HG03378 (cell line): ENCODE data around the gene TULP4.
A peak's percentile ranks its signal among the peaks of the same experiment; 100 is the strongest.
"Not testable (repeated sequence)": the region's sequence is repeated elsewhere in the genome, so short reads cannot be mapped to it uniquely, and the experiment has no call there.

ENCODE experiments used
- ATAC-seq: cut with Tn5 transposase; IDR thresholded peaks from one replicate; pipeline ENCODE4 v1.9.1; 2021; ENCODE audit warnings: mild to moderate bottlenecking, moderate library complexity; ENCODE audit not compliant: unreplicated experiment

TULP4 gene

DNA sequence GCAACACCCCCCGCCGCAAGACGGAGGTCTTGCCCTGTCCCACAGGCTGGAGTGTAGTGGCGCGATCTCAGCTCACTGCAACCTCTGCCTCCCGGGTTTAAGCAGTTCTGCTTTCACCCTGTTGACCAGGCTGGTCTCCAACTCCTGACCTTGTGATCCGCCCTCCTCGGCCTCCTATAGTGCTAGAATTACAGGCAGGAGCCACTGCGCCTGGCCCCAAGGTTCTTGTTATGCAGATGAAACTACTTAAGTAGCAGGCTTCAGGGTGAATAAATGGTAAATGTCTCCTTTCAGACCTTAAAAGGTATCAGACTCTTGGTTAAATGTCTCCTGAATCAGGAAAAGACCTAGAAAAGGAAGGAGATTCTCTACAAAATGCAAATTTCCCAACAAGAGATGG is 152.2 kb downstream of the TULP4 start:
- ATAC-seq = no peak

DNA sequence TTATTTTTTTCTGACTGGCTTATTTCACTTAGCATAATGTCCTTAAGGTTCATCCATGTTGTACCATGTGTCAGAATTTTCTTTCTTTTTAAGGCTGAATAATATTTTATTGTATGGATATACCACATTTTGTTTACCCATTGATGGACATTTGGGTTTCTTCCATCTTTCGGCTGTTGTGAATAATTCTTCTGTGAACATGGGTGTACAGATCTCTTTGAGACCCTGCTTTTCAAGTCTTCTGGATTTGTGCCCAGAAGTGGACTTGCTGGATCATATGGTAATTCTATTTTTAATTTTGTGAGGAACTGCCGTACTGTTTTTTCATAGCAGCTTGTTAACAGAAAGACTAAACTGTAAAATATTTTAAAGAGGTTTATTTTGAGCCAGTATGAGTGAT is 153.0 kb downstream of the TULP4 start:
- ATAC-seq = no peak

DNA sequence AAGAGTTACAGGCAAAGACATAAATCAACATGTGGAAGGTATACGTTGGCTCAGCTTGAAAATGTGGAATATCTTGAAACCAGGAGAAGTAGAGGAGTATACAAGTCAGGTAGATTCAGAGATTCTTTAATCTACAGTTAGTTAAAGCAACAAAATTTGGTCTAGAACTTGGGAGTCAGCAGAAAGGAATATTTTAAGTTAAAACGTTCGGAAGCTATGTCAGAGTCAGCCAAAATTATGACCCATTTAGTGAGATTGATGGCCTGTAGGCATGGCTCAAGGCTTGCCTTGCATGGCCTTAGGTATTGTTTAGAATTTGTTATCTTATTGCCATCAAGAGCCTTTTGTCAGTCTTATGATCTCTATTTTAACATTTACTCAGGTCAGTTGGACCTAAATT is 153.5 kb downstream of the TULP4 start:
- ATAC-seq = no peak

DNA sequence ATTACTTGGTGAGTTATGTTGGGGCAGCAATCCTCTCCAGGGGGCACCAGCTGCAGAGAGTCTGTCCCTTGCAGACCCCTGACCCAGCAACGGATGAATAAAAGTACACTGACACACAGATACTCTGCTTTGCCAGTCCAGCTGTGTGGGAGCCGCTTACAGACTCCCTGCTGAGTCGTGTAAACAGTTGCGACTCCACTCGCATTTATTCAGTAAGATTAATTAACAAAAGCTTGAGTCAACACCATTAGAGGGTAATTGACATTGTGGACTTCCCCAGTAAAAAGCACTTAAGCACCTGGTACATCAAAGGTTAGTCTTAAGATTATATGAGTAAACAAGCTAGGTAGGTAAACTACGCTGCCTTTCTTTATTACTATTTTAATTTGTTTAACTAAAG is 155.7 kb downstream of the TULP4 start:
- no peak for ATAC-seq

DNA sequence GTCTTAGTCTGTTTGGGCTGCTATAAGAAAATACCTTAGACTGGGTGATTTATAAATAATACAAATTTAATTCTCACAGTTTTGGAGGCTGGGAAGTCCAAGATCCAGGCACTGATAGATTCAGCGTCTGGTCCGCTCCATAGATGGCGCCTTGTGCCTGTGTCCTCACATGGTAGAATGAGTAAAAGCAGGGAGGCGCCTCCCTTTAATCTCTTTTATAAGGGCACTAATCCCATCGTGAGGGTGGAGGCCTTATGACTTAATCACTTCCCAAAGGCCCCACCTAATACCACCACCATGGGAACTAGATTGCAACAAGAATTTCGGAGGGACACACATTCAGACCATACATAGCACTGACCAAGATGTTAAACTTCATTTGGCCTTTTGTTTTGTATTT is 156.4 kb downstream of the TULP4 start:
- ATAC-seq = no peak

DNA sequence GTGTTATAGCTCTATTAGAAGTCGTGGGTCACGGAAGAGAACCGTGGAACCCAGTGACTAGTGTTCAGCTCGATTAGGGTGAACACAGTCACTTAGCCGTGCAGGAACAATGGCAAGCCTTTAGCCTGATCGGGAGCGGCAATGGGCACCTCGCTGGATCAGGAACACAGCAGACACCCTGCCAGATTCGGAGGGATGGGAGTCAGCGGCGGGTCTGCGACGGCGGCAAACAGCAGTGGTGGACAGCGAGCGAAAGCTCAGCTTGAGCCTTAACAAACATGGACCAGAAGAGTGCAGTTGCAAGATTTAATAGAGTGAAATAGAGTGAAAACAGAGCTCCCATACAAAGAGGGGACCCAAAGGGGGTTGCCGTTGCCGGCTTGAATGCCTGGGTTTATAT is 157.8 kb downstream of the TULP4 start:
- ATAC-seq = not testable (repeated sequence)

DNA sequence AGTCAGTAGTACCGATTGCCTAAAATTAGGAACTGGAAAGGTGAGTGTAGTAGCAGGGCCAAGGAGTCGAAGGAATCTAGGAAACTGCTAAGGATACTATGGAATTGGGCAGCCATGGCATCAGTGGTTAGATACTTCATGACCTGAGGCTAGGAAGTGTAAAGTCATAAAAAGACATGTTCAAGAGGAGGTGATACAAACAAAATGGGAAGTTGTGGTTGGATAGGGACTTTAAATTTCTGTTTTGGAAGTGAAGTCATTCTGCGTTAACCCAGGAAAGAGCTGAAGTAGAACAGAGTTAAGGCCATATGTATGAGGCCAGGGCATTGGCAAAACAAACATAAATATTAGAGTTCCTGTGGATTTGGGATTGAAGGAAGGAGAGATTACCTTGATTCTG is 159.1 kb downstream of the TULP4 start:
- no peak for ATAC-seq

DNA sequence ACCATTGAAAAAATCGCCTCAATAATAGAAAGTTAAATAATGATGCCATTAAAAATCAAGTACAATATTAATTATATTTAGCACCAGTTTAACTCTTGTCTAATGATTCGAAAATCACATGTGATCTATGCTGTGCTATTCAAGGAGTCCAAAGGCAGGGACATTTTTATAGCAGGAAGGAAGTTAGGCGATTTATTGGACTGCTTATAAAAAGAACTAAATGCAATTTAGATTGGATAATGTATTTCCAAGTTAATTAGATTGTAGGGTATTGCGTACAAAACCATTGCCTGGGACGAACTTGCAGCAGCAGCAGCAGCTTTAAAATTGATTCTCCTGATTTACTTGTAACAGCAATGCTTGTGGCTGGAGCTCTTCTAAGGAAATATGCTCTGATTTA is 160.2 kb downstream of the TULP4 start:
- ATAC-seq = no peak

DNA sequence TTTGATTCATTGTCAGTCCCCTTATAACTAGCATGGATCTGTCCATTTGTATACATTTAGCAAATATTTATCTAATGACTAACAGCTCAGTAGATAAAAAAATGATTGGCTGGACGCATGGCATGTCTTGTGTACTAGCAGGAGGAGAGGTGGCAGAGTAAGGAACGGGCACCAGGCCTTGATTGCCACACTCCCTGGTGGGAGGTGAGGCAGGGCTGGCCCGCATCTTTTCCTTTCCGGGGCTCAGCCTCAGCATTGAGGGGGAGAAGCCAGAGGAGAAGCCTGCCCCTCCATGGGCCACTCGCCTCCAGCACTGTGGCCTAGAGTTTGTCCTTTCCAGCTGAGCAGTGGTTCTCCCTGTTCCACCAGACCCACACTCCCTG is 162.7 kb downstream of the TULP4 start:
- ATAC-seq = no peak

DNA sequence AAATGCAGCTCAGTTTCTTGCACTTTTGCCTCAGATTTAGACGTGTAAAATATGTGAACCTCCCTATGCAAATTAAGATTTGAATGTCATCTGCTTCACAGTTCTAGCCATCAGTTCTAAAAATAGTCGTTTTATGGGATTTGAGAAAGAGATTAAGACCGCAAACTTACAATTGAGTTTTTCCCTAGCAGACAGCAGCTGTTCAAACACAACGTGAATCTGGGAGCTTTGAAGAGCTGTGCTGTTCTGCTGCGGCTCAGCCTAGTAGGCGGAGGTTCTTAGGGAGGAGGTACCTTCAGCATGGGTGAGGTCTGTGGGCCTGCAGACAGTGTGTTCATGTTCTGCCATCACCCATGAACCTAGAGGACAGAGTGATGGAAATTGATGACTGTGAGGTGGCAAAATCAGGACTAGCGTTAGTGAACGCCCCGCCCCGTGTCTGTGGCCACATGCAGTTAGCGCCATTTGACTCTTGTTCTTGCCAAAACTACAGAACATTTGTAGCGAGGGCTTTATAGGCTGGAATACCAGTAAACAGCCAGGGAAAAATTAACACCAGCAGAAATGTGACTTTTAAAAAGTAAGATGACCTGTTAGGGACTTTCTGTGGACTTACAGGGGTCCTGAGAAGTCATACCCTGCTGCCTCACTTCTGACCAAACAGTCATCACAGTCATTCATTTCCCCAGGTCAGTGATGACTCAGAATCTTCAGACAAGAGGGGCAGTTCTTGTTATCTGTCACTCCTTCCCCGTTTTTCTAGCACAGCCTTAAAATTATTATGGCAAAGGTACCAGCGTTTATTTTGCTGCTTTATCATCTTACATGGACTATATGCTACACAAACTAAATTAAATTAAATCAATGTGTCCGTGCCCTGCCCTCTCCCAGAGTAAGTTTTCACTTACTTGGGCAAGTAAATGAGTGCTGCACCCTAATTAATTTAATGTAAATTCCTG is 163.4 kb downstream of the TULP4 start:
- peak; percentile 87 for ATAC-seq

DNA sequence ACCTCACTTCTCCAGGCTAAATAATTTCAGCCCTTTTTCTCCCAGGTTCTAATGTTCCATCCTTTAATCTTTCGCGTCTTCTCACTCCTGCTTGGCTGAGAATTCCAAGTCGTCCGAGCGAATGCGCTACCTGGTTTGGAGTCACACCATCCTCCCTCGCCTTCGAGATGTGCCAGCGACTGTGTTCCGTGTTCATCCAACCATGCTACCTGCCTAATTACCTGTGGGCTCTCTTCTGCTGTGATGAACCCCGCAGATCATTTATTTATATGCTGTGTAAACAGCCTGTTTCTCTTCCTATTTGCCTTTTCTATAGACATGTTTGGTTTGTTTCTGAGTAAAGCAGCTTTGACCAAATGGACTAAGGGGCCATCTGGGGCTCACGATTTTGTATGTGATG is 164.1 kb downstream of the TULP4 start:
- ATAC-seq = no peak

DNA sequence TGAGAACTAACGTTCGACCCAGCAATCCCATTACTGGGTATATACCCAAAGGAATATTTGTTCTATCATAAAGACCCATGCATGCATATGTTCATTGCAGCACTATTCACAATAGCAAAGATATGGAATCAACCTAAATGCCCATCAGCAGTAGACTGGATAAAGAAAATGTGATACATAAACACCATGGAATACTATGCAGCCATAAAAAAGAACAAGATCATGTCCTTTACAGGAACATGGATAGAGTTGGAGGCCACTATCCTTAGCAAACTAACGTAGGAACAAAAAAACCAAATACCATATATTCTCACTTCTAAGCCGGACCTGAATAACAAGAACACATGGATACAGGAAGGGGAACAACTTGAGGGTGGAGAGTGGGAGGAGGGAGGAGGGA is 165.5 kb downstream of the TULP4 start:
- ATAC-seq = not testable (repeated sequence)

DNA sequence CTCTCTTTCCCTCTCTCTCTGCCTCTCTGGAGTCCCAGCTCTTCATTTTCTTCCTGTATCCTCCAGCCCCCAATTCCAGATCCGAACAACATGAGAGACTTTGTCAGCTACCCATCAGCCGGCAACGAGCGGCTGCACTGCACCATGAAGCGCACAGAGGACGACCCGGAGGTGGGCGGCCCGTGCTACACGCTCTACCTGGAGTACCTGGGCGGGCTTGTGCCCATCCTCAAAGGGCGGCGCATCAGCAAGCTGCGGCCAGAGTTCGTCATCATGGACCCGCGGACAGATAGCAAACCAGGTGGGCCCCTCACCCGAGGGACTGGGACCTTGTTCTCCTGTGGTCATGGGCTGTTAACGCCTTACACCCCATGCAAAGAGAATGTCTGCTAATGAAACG is 168.7 kb downstream of the TULP4 start:
- no peak for ATAC-seq

DNA sequence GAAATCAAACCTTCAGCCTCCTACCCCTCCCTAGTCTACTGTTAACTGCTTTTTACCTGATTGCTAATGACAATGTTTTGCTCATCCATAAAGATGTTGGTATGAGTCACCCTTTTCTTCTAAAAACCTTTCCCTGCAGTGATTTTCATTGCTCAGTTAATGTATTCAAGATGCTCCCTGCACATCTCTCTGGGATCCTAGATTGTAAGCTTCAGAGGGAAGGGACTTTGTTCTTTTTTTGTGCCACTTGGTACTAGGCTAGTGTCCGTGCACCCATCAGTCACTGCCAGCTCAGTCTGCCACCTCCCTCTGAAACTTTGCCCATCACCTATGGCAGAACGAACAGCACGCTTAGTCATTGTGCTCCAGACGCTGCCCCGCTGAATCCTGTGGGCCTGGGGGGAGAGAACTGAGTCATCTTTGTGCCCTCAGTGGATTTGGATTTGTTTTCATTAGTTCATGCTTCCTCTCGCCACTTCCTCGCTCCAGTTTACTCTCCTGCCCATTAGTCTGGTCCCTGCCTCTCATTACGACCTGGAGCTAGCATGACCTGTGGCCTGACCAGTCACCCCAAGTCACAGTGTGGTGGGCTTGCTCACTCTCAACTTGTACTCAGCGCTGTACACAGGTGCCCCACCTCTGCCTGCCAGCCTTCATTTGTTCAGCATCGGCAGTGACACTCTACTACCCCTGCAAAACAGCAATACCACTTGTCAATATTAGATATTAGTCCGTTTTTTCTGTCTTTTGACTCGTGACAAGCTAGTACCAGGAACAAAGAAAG is 169.6 kb downstream of the TULP4 start:
- ATAC-seq = no peak

DNA sequence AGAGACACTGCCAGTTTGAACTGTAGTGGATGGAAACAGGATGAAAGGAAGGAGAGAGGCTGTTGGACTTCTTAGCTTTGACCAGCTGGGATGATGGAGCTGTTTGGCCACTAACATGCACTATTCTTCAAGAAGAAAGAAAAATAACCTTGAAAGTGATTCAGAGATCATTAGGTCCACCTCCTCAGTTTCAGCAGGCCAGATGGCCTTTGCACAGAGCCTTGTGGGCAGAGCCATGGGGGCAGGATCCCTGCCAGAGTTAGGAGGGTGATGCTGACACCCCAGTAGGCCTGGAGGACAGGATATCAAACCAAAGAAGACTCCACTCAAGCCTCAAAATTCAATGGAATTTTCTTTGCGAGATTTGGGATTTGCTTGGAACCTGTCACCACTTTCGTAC is 173.2 kb downstream of the TULP4 start:
- no peak for ATAC-seq

DNA sequence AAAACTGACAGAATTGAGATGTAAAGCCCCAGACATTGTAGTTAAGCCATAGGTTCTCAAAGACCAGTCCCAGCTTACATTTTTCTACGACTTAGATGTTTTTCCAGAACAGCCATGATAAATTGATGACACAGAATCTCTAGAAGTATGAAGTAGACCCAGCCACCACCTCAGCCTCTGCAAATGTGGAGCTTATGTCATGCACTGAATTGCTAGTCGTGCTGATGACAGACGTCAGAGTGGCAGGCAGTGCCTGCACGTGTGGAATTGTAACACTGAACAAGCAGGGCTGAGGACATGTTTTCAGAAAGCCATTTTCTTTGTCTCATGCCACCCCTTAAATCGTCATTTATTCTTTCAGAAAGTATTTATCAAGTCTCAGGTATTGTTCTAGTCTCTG is 175.2 kb downstream of the TULP4 start:
- ATAC-seq = no peak

DNA sequence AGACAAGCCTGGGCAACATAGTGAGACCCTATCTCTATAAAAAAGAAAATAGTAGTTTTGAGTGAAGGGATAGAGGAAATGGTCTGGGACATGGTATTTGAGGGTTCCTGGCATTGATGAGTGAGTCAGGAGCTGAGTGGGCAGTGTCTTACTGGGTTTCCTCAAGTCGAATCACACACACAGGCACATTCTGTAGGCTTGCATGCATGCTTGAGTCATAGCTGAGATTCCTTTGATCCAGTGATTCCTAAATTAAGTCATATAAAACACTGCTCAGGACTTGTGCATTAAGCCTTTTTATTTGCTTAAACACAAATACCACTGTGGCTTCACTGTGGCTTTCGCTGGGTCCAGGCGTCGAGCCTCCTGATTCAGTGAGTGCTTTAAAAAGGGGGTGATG is 175.8 kb downstream of the TULP4 start:
- ATAC-seq = no peak

DNA sequence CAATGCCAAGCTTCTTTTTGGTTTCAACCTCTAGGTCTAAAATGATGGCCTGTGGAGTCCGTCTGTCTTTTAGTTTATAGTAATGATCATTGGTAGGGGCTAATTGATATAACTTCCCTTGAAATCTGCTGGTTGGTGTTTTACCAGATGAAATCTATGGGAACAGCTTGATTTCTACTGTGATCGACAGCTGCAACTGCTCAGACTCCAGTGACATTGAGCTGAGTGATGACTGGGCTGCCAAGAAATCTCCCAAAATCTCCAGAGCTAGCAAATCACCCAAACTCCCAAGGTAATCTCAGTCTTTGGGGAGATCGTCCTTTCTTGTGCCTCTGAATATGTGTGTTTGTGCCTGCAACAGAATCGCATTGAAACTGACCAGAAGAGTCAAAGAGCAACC is 177.2 kb downstream of the TULP4 start:
- ATAC-seq = no peak

DNA sequence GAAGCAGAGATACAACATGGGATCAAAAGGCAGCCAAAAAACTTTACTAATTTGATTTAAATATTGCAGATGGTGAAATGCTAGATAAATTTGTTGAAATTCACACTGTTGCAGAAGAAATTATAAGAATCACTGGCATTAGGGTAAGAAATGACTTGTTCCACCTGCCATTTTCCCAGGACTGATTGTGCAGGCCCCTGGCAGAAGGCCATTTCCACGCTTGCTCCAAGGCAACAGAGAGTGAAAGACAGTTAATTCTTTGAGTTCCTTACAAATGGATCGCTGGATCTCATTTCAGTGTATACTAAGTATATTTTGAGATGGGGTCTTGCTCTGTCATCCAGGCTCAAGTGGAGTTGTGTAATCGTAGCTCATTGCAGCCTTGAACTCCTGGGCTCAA is 180.6 kb downstream of the TULP4 start:
- ATAC-seq = no peak

DNA sequence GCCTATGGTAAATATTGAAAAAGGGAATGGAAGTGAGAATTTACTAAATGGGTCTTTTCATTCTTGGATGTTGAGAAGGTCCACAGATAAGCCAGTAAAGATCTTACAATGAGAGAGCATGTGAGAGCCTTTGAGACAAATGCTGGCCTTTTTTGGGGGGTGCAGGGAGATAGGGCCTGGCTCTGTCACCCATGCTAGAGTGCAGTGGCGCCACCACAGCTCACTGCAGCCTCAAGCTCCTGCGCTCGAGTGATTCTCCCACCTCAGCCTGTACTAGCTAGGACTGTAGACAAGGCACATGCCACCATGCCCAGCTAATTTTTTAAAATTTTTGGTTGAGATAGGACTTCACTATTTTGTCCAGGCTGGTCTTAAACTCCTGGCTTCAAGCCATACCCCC is 184.4 kb downstream of the TULP4 start:
- ATAC-seq = no peak

DNA sequence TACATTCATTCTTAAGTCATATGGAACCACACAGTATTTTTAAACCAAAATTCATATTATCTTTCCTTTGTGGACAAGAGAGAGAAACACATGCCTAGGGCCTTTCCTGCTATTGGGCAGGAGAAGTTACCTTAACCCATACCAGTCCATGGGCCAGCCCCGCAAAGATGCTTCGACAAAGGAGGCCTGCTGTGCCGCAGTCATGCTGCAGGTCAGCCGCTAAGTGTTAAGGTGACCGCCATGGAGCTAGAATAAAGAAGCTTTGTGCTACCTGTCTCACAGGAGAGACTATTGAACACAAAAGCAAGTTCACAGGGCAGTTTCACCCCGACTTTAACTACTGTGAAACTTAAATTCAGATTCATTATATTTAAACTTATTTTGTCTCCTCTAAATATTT is 185.4 kb downstream of the TULP4 start:
- ATAC-seq = no peak

DNA sequence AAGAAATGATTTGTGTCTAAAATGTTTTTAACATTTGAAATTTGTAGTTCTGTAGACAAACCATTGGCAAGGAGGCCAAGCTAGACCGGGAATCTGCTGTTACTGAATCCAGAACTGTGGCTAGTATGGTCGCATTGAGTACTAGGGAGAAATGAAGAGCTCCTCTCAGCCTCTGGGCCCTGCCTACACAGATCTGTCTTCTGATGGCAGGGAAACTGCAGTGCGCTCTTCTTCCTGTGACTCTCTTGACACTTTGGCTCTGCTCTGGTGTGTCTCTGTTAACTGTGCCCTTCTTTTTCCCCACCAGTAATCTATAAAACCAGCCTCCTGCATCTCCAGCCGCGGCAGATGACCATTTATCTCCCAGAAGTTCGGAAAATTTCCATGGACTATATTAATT is 186.1 kb downstream of the TULP4 start:
- no peak for ATAC-seq
